Colonic mucosa (tissue), 4 donors: ENCODE measurements around the gene KLHL2. TPM values are rescaled to one million over a fixed set of nuclear protein-coding genes. Genes with fewer than 3 reads are reported as not detected.

Experiments used
- DNase-seq: peaks from one replicate; pipeline ENCODE4 v3.0.0-alpha.2; 2020
- H3K27ac ChIP-seq: fragments of 200-600 bp; one replicate; pipeline ENCODE4 v1.8.0; 2021
- H3K27me3 ChIP-seq: fragments of 200-600 bp; one replicate; pipeline ENCODE4 v1.8.0; 2021
- H3K36me3 ChIP-seq: fragments of 200-600 bp; one replicate; pipeline ENCODE4 v1.8.0; 2021
- H3K4me1 ChIP-seq: fragments of 200-600 bp; one replicate; pipeline ENCODE4 v1.8.0; 2021; ENCODE audit warnings: mild to moderate bottlenecking
- H3K4me3 ChIP-seq: fragments of 200-600 bp; one replicate; pipeline ENCODE4 v1.8.0; 2021
- H3K9ac ChIP-seq, 2 donors: one replicate each; pipeline ENCODE4 v1.7.0; 2013; ENCODE audit warnings: control low read depth in 2 of 2, low read depth in 2 of 2, low read length in 2 of 2
- H3K9me3 ChIP-seq: fragments of 200-600 bp; one replicate; pipeline ENCODE4 v1.8.0; 2021
- intact Hi-C: fragments of 100-400 bp; cut with DNase I; formaldehyde crosslinking; loops from one replicate; pipeline ENCODE4 v1.14.1; 2022
- total RNA-seq, 2 donors: library from RNA; stranded (reverse); fragmentation: NEBNext Ultra II Directional in 1 of 2; extraction: Animal tissue kit (Norgen Biotek cat#: 25700) in 1 of 2; gene quantifications; one replicate each; pipeline ENCODE4 v1.2.1, GENCODE V29; 2021
- TF ChIP-seq, protein P1 (sequence below): fragments of 200-600 bp; IDR thresholded peaks from one replicate; pipeline ENCODE4 v1.8.0; 2022; ENCODE audit warnings: antibody characterized with exemption, mild to moderate bottlenecking
- donor health status: healthy.
- donor health status: DM: no; HTN: no; CAD: no.
- donor health status: DM: no; HTN: no; CAD: no.

KLHL2 gene
- total RNA-seq, 2 donors from 2014 or later: 8.6 to 11.1 TPM

DNA sequence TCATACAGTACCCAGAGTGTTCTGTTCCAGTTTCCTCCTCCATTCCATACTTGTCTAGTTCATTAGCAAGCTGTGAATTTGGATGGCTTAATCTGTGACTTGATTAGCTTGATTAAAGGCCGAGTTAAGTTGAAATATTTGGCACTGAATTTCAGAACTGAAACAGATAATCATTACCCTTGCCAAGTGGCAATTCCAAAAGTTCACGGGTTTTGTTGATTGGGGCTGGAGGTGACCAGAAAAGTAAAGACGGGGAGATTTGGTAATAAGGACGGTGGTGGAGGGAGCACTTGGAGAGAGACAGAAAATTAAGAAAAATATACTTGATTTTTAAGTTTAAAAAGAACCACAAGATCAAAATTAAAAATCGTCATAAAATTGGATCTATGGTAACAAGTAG lies 21.9 kb upstream of the KLHL2 start:
- TF ChIP-seq, protein P1, sequence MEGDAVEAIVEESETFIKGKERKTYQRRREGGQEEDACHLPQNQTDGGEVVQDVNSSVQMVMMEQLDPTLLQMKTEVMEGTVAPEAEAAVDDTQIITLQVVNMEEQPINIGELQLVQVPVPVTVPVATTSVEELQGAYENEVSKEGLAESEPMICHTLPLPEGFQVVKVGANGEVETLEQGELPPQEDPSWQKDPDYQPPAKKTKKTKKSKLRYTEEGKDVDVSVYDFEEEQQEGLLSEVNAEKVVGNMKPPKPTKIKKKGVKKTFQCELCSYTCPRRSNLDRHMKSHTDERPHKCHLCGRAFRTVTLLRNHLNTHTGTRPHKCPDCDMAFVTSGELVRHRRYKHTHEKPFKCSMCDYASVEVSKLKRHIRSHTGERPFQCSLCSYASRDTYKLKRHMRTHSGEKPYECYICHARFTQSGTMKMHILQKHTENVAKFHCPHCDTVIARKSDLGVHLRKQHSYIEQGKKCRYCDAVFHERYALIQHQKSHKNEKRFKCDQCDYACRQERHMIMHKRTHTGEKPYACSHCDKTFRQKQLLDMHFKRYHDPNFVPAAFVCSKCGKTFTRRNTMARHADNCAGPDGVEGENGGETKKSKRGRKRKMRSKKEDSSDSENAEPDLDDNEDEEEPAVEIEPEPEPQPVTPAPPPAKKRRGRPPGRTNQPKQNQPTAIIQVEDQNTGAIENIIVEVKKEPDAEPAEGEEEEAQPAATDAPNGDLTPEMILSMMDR: no peak
- no peak overlapping the region for H3K27ac ChIP-seq
- H3K9ac ChIP-seq: no peak overlapping the region
- intact Hi-C loops: no loop called here
- no peak overlapping the region for H3K4me3 ChIP-seq
- H3K4me1 ChIP-seq: no peaks in the 10 kb centered on the region
- no peaks in the 10 kb centered on the region for H3K36me3 ChIP-seq
- DNase-seq: no peak
- H3K9me3 ChIP-seq: no peaks in the 10 kb centered on the region
- no peaks in the 10 kb centered on the region for H3K27me3 ChIP-seq

DNA sequence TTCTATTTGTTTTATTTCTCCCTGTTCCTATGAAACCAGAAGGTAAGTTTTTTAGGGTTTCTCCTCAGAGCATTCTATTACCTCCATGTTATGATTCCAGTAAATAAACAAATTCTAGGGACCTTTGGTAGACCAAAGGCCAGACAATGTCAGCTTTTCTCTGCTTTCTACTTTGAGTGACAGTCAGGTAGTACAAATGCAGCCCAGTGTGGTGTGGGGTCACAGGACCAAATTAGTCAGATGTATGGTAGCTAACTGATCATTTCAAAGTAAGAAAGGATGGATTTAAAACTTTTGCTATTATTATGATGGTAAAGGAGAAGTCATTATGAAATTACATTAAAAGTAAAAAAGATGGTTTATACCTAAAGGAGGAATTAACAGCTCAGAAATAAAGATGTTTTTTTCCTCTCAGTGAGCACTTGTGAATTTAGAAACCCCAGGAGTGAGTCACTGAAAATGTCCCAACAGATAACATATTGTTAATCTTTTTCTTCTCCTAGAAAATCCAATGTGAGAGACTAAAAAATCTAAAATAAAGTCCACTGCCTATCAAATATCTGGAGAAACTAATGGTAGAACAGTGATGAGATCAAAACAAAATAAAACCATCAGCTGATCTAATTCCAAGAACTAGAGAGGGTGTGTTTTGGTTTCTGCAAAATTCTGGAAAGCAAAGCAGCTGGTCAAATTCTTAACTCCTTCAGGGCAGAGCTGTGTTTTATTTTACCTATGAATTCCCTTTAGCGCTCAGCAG lies 16.6 kb upstream of the KLHL2 start:
- DNase-seq: no peak
- Histone ChIP-seq H3K9ac (no peak overlapping the region), H3K4me3 (no peak overlapping the region), H3K27me3 (no peaks in the 10 kb centered on the region), H3K27ac (no peak overlapping the region), H3K9me3 (no peaks in the 10 kb centered on the region), H3K4me1 (no peaks in the 10 kb centered on the region), H3K36me3 (no peaks in the 10 kb centered on the region)
- TF ChIP-seq, protein P1: no peak
- intact Hi-C loops: no loop called here

DNA sequence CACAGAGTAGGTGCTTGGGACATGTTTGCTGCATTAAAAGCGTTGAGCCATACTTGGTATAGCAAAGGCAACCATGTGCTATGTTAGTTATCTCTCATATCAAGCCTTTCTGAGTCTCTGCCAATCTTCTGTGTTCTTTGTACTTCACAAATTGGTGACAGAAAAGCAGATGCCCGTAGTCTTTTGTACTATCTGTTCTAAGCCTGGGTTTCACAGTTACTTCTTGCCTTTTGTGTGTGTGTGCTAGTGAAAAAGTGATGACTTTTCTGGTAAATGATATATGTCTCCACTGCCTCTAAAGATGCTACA lies 16.1 kb upstream of the KLHL2 start:
- intact Hi-C loops: no loop called here

DNA sequence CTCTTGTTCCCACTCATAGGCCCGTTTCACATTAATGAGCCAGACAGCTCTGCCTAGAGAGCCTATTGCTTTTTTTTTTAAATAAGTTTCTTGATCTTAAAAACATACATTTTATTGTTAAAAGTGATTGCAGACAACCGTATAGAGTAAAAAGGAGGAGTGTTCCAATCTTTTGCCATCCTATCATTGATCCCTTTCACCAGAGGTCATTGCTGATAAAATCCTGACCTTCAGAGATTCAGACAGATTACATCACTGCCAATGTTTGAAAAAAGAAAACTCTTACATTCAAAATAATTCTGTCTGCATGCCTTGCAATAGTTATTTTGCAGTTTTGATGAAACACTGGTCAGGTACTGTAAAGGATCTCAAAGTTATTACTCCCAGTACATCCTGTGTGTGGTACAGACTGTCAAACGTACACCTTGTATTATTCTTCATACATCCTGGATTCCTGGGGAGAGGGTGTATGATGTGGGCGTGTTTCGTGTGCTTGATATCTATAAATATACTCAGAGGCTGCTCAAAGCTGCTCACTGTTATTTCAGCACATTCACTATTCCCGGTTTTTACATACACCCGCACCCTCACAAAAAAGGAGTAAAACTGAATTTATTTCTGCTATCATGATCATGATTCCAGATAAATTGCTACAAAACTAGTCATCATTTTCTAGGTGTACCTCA lies 15.4 kb upstream of the KLHL2 start:
- intact Hi-C loops: no loop called here
- no peaks in the 10 kb centered on the region for H3K4me1 ChIP-seq
- no peaks in the 10 kb centered on the region for H3K9me3 ChIP-seq
- no peak overlapping the region for H3K4me3 ChIP-seq
- TF ChIP-seq, protein P1: no peak
- H3K27me3 ChIP-seq: no peaks in the 10 kb centered on the region
- no peak overlapping the region for H3K27ac ChIP-seq
- no peak for DNase-seq
- no peak overlapping the region for H3K9ac ChIP-seq
- H3K36me3 ChIP-seq: no peaks in the 10 kb centered on the region

More for the DNA sequence above, 16.1 kb upstream of the KLHL2 start:
- DNase-seq: no peak
- no peak overlapping the region for H3K9ac ChIP-seq
- H3K36me3 ChIP-seq: no peaks in the 10 kb centered on the region
- H3K4me1 ChIP-seq: no peaks in the 10 kb centered on the region
- H3K9me3 ChIP-seq: no peaks in the 10 kb centered on the region
- H3K27ac ChIP-seq: no peak overlapping the region
- no peaks in the 10 kb centered on the region for H3K27me3 ChIP-seq
- TF ChIP-seq, protein P1: no peak
- H3K4me3 ChIP-seq: no peak overlapping the region

DNA sequence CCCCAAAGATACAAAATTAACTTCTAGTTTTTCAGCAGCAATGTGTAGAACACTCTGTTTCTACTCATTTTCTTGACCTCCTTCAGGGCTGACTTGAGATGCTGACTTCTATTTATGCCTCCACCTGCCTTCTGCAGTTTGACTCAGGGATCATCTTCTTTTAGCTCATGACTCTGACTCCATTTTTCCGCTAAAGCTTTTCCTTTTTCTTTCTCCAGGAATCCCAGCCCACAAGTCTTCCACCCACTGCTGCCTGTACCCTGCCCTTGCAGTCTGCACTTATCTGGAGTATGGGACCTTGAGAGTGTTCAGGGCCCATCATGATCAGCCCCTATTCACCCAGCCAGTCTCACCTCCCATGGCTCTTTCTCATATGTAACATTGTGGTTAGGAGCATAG lies 14.9 kb upstream of the KLHL2 start:
- no peaks in the 10 kb centered on the region for H3K4me1 ChIP-seq
- intact Hi-C loops: no loop called here
- TF ChIP-seq, protein P1: no peak

More for the DNA sequence above, 14.9 kb upstream of the KLHL2 start:
- Histone ChIP-seq H3K9ac (no peak overlapping the region), H3K27me3 (no peaks in the 10 kb centered on the region), H3K4me3 (no peak overlapping the region), H3K27ac (no peak overlapping the region), H3K9me3 (no peaks in the 10 kb centered on the region), H3K36me3 (no peaks in the 10 kb centered on the region)
- no peak for DNase-seq
